ENCODE measurements around the gene MACROD2. TPM values are rescaled to one million over a fixed set of nuclear protein-coding genes. Genes with fewer than 3 reads are reported as not detected.

The MACROD2 gene
- total RNA-seq, 4 donors from 2014 or later = 2.1 to 28.1 (median 12.6) TPM

- Histone ChIP-seq H3K4me3 (no peak overlapping the region), H3K36me3 (no peaks in the 10 kb centered on the region), H3K27ac (no peak overlapping the region), H3K9me3 (no peaks in the 10 kb centered on the region), H3K4me1 (no peaks in the 10 kb centered on the region), H3K27me3 (no peaks in the 10 kb centered on the region)
- TF ChIP-seq, protein P1, sequence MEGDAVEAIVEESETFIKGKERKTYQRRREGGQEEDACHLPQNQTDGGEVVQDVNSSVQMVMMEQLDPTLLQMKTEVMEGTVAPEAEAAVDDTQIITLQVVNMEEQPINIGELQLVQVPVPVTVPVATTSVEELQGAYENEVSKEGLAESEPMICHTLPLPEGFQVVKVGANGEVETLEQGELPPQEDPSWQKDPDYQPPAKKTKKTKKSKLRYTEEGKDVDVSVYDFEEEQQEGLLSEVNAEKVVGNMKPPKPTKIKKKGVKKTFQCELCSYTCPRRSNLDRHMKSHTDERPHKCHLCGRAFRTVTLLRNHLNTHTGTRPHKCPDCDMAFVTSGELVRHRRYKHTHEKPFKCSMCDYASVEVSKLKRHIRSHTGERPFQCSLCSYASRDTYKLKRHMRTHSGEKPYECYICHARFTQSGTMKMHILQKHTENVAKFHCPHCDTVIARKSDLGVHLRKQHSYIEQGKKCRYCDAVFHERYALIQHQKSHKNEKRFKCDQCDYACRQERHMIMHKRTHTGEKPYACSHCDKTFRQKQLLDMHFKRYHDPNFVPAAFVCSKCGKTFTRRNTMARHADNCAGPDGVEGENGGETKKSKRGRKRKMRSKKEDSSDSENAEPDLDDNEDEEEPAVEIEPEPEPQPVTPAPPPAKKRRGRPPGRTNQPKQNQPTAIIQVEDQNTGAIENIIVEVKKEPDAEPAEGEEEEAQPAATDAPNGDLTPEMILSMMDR (IDR thresholded peaks at IDR 0.05) = no peak
- no peak for TF ChIP-seq POLR2A (IDR thresholded peaks at IDR 0.05)
- DNase-seq = no peak
- intact Hi-C loops (cut with DNase I; ENCODE audit: low total_unique reads) = no loop called here
Observed at GRCh38 chr20:15346657-15347280, 1351.5 kb downstream of the MACROD2 start.

DNA sequence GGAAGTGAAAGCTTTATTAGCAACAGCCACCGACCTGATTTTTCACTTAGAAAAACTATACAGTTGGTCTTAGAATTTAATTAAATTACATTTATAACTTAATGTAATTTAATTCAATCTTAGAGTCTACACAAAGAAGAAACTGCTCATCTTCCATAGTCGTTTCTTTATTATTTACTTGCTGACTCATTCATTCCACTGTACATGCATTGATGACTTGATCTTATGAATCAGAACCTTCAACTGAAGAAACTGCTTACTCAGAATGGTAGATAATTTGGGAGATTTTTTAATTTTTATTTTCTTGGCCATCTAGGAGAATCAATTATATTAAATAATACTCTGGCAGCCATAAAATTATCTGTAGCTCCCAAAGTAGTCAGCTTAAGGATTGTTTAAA lies 1363.7 kb downstream of the MACROD2 start:
- H3K27ac ChIP-seq = no peak overlapping the region
- H3K27me3 ChIP-seq = no peaks in the 10 kb centered on the region
- no peak for DNase-seq
- H3K4me3 ChIP-seq = no peak overlapping the region
- intact Hi-C loops (cut with DNase I; ENCODE audit: low total_unique reads) = no loop called here
- no peaks in the 10 kb centered on the region for H3K36me3 ChIP-seq
- no peak for TF ChIP-seq POLR2A (IDR thresholded peaks at IDR 0.05)
- no peaks in the 10 kb centered on the region for H3K9me3 ChIP-seq
- no peaks in the 10 kb centered on the region for H3K4me1 ChIP-seq

DNA sequence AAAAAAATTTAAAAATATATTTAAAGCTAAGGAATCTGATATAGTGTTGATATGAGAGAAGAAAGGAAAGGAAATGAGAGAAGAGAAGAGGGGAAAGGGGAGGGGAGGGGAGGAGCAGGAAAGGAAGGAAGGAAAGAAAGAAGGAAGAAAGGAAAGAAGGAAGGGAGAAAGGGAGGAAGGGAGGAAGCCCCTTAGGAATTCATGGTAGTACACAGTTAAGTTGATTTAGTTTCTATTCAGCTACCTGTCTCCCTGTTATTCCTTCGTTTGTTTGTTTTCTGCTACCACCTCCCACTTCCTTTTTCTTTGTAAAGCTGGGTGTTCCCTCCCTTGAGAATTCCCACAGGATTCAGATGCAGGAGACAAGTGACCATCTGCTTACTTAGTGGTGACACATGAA lies 1367.5 kb downstream of the MACROD2 start:
- no peaks in the 10 kb centered on the region for H3K9me3 ChIP-seq
- H3K36me3 ChIP-seq = no peaks in the 10 kb centered on the region
- DNase-seq = no peak
- TF ChIP-seq, protein P1 (IDR thresholded peaks at IDR 0.05) = no peak
- no peak for TF ChIP-seq POLR2A (IDR thresholded peaks at IDR 0.05)
- no peak overlapping the region for H3K27ac ChIP-seq
- intact Hi-C loops (cut with DNase I; ENCODE audit: low total_unique reads) = no loop called here
- no peak overlapping the region for H3K4me3 ChIP-seq
- H3K4me1 ChIP-seq = no peaks in the 10 kb centered on the region
- H3K27me3 ChIP-seq = no peaks in the 10 kb centered on the region

DNA sequence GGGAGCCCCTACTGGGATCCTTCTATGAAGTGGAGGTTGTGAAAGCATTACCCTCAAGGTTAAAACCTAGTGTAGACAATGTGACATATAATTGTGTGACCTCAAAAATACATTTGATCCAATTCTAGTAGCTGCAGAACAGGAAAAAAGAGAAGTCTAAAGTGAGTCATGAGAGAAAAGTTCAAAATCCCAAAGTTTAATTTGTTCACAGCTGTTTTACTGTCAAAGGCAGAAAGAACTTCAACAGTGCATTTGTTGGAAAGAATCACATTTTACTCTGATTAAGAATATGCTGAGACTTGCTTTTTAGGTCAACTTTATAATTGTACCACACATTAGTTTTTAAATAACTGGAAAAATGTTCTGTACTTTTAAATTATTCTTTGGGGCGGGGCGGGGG lies 1369.5 kb downstream of the MACROD2 start:
- Histone ChIP-seq H3K9me3 (no peaks in the 10 kb centered on the region), H3K36me3 (no peaks in the 10 kb centered on the region), H3K4me3 (no peak overlapping the region), H3K27ac (no peak overlapping the region), H3K27me3 (no peaks in the 10 kb centered on the region), H3K4me1 (no peaks in the 10 kb centered on the region)
- intact Hi-C loops (cut with DNase I; ENCODE audit: low total_unique reads) = no loop called here
- no peak for TF ChIP-seq POLR2A (IDR thresholded peaks at IDR 0.05)
- TF ChIP-seq, protein P1 (IDR thresholded peaks at IDR 0.05) = no peak
- no peak for DNase-seq

- DNase-seq = no peak
- intact Hi-C loops (cut with DNase I; ENCODE audit: low total_unique reads) = no loop called here
- no peaks in the 10 kb centered on the region for H3K9me3 ChIP-seq
- no peaks in the 10 kb centered on the region for H3K27me3 ChIP-seq
- no peaks in the 10 kb centered on the region for H3K36me3 ChIP-seq
- TF ChIP-seq POLR2A (IDR thresholded peaks at IDR 0.05) = no peak
- TF ChIP-seq, protein P1 (IDR thresholded peaks at IDR 0.05) = no peak
- H3K4me3 ChIP-seq = no peak overlapping the region
- no peak overlapping the region for H3K27ac ChIP-seq
- H3K4me1 ChIP-seq = no peaks in the 10 kb centered on the region
Observed at GRCh38 chr20:15370370-15370769, 1375.1 kb downstream of the MACROD2 start.

DNA sequence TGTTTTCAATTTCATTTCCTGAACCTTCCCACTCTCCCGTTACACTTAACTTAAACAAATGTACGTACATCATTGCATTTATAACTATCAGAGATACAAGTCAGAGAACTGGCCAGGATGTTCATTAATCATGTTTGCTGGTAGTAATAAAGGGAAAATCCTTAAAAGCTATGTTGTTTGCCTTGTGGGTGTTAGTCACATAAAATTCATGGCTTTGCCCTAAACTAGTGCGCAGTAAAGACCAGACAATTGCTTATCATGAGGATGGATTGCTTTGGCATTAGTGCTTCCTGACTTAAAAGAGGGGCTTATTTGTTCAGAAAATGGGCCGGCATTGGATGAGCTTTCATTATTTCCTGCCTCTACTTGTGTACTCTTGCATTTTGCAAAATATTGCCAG lies 1379.4 kb downstream of the MACROD2 start:
- Histone ChIP-seq H3K36me3 (no peaks in the 10 kb centered on the region), H3K27me3 (no peaks in the 10 kb centered on the region), H3K4me1 (no peaks in the 10 kb centered on the region), H3K4me3 (no peak overlapping the region), H3K27ac (no peak overlapping the region), H3K9me3 (no peaks in the 10 kb centered on the region)
- TF ChIP-seq POLR2A (IDR thresholded peaks at IDR 0.05) = no peak
- intact Hi-C loops (cut with DNase I; ENCODE audit: low total_unique reads) = no loop called here
- DNase-seq = no peak

Data from uterus (tissue), 4 donors.